IPS-NIHi11 (cell line): ENCODE results near the gene GALNT9.

Experiments used
- DNase-seq: peaks from one replicate; pipeline ENCODE4 v3.0.0; 2012; ENCODE audit warnings: mixed read lengths, low spot score

The GALNT9 gene

DNA sequence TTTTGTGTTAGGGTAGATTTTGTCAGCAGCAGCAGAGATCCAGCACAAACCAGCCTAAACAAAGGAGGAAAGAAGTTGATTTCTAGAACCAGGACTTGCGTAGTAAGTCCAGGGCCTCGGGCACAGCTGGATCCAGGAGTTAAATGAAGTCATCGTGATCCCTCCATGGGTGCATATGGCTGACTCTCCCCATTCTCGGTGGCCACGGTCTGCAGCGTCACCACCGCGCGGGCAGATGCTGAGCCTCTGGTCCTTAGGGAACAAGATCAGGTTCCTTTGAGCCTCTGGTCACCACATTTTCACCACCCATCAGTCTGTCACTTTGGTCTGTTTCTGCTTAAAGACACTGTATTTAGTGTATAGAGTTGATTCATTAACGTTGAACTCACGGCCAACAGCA is 14.8 kb upstream of the GALNT9 start:
- no peak for DNase-seq

DNA sequence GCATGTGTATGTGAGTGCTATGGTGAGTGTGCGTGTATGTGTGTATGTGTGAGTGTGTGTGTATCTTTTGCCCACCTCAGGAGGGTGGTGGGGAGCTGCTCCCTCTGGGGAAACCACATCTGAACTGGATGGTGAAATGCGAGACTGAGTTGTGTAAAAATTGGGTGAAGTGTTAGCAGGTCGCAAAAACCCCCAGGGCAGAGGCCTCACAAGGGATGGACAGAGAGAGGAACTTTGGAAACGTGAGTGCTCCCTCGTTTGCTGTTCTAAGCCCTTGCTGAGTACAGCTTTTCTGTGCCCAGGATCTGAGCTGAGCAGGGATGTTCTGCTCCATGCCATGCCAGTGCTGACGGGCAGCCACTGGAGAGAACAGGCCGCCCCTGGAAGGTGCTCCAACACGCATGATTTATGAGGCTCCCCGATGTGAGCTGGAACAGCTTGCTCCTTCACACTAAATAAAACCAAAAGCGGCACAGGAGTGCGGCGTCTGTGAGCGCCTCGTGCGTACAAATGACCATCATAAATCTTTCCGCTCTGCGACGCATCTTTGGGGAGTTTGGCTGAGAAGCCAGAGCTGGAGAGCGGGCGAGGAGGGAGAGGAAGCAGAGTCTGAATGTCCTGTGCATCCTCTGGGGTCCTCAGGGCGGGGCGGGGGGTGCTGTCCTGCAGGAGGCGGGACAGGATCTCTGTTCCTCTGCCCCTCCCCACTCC is 14.1 kb upstream of the GALNT9 start:
- DNase-seq: no peak

DNA sequence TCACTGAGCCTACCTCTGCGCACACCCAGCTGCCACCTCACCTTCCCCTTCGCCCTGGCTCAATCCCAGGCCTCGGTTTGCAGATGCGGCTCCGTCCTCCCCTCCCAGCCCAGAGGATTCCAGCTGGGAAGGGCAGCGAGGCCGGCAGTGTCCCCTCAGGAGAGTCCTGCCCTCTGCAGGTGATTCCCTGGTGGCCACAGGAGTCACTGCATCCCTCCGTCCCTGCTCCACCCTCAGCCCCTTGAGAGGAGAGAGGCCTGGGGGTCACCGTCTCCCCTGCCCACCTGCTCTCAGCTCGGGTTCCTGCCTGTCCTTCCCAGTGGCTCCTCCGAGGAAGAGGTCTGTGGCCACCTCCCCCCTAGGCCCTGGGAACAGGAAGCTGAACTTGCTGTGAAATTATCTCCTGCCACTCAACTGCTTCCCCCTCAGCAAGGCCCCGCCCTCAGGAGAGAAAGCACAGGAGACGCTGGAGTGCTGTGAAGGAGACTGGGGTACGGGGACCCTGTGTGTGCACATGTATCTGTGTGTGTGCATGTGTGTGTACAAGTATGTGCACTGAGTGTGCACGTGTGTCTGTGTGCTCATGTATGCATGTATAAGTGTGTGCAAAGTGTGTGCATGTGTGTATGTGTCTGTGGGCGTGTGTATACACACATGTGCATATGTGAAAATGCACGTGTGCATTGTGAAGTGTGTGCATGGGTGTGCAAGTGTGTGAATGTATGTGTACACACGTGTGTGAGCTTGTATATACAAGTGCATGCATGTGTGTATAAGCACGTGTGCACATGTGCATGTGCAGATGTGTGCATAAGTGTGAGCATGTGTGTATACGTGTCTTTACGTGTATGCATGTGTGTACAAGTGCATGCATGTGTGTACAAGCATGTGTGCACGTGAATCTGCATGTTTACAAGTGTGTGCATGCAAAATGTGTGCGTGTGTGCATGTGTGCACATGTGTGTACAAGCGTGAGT is 13.2 kb upstream of the GALNT9 start:
- DNase-seq: peak; percentile 83

DNA sequence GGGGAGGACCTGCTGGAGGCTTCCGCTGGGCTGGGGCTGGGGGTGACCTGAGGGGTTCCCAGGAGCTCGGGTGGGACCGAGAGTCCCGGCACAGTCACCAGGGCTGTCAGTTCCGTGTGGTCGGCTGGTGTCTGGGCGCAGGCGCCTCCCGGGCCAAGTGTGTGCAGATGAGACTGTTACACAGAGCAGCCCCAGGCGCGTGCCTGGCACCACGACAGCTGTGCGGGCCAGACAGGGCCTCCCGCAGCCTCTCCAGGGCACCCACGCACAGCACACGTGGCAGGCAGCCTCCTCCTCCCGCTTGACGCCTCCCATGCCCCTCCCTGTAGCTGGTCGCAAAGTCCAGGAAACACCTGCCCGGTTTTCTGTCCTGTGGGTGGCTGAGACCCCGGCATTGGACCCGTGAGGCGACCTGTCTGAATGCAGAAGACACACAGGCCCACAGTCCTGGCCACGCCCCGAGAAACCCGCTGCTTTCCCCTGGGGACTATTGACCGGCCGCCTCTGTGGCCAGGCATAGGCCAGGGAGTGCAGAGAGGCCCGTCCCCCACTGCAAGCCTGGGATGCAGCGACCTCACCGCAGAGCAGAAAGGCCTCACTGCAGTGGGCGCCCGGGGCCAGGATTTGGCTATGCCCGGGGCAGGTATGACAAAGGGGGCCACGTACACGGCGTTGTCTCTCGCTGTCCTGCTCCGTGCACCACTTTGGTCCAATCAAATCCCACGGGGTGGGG is 12.1 kb upstream of the GALNT9 start:
- no peak for DNase-seq

DNA sequence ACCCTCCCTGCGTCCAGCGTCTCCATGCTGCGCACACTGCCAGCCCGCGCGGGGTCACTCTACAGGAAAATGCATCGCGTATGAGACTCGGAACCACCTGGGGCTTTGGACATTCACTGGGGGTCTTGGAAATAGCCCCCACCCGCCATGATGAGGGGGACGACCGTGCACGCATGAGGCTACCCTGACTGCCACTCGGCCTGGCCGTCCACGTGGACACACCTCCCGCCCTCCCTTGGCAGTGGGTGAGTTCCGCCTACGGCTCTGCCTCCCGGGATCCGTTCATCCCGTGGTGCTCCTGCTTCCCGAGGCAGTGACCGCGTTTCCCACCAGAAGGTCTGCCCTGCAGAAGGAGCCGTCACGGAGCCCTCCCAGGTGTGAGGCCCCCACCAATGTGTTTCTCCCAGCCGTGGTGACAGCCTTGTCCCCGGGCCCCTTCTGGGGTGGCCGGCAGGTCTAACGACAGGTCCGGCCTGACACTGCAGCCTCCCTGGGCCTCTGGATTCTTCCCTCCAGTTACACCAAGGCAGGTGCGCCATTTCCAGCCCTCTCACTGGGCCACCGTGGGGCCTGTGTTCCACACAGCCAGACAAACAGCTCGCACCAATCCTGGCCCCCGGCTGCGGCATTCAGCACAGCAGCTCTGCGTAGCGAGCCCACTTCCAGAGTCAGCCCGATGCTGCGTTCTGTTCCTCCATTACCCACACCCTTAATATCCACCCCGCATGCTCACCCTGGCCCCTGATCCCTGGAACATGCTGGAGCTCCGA is 11.1 kb upstream of the GALNT9 start:
- DNase-seq: no peak

DNA sequence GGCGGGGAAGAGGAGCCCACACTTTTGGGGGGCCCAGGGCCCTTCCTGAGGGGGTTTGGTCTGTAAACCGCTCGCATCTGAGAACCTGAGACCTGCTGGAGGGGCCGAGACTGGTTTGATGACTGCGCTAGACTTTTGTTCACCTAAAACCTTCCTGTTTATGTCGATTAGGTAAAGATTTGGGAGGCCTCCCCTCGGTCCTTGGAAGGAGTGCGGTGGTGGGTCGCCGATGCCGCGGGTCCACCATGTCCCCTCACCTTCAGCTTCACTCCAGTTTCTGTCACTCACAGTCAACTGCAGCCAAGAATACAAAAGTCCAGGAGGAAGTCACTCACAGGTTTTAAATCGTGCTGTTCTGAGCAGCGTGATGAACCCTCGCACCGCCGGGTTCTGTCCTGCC is 10.5 kb upstream of the GALNT9 start:
- no peak for DNase-seq

DNA sequence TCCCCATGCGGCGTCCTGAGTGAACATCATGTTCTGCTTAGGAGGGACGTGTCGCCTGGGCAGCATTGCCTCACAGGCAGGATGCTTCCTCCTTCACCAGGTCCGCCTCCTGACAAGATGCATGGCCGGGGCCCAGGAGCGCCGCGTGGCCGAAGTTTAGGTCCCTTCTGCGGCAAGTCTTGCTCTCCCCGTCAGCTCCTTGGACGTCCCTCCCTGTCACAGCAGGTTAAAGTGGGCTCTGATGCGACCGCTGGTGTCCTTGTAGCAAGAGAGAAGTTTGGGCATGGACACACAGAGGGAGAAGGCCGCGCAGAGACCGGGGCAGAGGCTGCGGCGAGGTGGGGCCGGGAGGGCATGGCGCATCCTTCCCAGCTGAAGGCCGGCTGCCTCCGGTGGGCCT is 9.4 kb upstream of the GALNT9 start:
- no peak for DNase-seq

DNA sequence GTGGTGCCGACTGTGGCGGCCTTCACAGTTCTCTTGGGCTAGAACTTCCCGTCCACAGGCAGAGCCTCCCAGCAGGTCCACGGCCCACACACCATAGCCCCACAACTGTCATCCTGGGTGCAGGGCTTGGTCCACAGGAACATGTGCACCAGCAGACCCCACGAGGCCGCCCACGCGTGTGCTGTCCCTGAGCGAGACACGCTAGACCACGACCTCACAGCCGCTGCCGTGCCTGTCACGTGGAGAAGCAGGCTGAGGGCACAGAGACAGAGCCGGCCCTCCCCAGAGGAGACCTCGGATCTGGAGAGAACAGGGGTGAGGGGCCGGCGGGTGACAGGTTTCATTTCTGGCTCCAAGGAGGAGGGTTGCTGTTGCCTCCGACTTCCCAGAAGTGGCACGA is 8.9 kb upstream of the GALNT9 start:
- DNase-seq: no peak

DNA sequence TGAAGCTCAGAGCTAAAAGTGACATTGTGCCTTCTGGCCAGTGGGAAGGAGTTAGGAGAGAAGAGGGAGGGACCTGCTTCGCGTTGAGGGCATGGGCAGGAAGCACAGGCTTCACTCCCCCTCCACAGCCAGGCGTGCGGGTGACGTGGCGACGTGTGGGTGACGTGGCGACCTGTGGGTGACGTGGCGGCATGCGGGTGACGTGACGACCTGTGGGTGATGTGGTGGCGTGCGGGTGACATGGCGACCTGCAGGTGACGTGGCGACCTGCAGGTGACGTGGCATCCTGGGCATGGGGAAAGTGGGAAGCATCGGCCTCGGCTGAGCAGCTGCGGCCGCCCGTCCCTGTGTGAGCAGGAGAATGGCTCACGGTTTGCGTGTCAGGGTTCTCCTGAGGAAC is 8.2 kb upstream of the GALNT9 start:
- DNase-seq: no peak

DNA sequence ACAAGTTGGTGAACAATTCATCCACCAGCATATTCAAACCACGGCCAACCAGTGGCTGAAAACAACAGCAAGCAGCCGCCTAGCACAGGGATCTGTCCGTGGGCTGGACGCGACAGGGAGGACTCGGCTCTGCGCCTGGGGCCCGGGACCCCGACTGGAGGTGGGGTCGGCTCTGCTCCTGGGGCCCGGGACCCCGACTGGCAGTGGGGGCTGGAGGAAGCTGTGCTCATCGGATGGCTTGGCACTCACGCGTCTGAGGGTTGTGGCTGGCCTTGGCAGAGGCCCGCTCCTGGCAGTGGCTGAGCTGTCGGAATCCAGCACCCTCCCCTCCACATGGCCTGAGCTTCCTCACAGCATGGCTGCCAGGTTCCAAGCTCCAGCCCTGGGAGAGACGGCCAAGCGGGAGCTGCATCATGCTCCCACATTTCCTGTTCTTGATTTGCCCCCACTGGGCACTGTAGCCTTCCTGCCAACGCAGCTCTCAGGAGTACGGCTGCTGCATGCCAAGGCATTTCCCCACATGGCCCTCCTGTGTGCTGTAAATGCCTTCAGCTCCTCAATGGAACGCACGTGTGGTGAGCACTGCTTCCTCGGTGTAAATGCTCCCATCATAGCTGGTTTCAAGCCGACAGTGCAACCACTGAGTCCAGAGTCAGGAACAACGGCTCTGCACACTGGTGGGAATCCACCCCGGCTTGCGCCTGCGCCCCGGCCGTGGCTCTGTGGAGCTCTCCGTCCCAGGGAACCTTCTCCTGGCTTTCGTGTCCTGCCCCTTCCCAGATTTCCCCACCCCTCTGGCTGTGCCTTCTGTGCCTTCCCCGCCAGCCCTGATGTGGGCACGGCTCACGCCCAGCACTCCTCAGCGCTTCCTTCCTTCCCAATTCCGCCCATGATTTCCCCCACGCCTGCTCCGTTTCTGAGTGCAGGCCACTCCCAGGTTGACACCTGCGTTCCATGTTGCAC is 7.3 kb upstream of the GALNT9 start:
- DNase-seq: no peak

DNA sequence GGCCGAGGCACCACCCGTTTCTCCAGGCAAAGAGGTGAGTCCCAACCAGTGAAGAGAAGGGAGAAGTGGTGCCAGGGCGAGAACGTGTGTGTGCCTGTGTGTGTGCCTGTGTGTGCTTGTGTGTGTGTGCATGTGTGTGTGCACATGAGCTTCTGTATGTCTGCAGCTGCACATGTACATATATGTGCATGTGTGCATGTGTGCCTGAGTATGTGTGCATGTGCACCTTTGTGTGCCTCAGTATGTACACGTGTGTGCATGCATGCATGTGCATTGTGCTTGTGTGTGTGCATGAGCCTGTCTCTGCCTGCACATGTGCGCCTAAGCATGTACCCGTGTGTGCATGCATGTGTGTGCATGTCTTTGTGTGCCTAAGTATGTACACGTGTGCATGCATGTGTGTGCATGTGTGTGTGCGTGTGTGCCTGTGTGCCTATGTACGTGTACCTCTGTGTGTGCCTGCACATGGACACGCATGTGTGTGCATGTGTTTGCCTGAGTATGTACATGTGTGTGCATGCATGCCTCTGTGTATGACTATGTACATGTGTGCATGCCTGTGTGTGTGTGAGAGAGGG is 5.9 kb upstream of the GALNT9 start:
- DNase-seq: no peak

DNA sequence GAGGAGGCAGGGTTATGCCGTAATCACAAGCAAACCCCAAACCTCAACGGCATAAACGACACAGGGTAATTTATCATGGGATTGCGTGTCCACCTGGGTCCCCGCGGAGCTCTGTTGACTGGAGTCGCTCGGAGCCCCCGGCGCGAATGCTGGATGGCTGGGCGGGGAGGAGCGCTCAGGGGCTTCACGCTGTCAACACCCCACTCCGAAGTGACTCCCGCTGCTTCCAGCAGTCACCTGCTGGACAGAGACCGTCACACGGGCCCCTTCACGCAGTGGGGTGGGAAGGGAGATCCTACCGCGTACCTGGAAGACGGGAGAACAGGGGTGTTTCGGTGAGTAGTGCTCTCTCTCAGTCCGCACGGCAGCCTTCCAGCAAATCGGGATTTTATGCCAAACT is 4.4 kb upstream of the GALNT9 start:
- DNase-seq: no peak

DNA sequence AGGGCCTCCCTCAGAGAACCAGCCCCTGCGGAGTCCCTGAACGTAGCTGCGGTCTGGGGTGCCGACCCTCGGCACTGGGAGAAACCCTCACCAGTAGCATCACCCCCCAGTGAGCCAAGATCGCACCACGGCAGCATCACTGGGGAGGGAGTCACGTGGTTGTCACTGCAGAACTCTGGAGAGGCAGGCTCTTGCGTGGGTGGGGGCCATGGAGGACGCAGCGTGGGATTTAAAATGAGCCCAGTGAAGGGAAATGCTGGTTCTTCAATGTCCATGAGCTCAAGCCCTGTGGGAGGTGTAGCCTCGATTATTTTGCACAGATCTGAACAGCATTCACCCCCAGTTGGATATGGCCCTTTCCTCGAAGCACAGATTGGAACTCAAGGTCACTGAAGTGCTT is 3.9 kb upstream of the GALNT9 start:
- no peak for DNase-seq

DNA sequence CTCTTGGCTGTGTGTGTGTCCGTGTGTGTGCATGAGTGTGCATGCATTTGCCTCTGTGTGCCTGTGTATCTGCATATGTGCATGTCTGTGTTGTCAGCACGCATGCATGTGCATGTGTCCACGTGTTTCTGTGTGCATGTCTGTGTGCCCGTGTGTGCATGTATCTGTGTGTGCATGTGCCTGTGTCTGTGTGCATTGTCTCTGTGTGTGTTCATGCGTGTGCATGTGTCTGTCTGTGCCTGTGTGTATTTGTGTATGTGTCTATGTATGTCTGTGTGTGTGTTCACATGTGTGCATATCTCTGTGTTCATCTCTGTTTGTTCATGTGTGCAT is 1.1 kb upstream of the GALNT9 start:
- no peak for DNase-seq

DNA sequence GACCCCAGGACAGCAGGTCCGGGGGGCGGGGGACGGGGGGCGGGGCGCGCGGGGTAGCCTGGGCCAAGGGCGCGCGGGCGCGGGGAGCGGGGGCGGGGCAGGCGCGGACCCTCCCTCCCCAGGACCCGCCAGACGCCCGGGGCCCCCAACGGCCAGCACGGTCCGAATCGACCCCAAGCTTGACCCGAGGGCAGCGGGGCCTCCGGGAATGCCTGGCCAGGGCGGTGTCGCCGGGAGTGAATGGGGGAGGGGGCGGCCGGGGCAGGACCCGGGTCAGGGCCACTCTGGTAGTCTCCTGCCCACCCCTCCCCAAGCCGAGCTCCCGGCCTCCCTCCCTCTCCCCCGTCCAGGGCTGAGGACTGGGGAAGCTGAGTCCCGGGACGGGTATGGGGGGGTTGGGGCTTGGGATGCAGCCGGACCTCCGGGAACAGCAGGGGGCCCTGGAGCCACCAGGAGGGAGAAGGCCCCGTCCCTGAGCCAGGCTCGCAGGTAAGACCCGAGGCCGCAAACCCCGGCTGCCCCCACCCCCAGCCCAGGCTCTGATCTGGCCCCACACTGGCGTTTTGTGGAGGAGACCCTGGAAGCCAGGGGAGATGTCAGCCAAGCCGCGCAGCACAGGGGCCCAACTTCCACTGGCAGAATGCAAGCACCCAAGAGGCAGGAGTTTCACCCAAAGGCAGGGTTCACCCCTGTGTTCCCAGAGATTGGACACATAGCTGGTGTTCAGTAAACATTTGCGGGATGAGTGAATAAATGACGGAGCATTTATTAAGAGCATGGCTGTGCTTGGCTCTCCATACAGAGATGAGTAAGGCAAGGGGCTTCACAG is 545 bp upstream of the GALNT9 start:
- peak; percentile 63 for DNase-seq

DNA sequence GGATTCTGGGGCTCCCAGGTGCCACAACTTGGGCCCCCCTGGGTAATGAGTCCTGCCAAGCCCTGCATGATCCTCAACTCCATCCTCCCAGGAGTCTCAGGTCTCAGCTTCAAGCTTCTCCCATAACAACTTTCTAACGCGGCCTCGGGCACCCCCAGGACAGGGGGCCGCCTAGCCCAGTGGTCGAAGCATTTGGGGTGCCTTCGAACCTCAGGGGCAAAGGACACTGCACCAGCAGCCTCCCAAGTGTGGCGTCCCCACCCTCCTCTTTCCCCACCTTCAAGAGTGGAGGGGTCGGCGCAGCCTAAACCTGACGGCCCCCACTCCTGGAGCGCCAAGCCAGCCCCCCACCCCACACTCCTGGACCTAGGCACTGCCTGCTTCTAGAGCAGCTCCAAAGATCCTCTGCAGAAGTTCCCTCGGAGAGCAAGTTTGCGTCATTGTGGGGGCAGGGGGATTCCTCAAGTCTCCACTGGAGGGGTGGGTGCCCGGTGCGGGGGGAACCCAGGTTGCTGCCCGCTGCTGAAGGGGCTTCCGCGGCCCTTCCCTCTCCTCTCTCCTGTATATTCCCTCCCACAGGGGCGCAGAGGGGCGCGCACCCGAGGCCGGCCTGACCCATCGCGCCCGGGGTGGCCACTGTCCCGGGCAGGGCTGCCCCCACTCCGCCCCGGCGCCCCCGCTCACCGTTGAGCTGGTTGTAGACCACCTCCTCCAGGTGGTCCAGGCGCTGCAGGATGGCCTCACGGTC is 933 bp downstream of the GALNT9 start:
- DNase-seq: no peak

DNA sequence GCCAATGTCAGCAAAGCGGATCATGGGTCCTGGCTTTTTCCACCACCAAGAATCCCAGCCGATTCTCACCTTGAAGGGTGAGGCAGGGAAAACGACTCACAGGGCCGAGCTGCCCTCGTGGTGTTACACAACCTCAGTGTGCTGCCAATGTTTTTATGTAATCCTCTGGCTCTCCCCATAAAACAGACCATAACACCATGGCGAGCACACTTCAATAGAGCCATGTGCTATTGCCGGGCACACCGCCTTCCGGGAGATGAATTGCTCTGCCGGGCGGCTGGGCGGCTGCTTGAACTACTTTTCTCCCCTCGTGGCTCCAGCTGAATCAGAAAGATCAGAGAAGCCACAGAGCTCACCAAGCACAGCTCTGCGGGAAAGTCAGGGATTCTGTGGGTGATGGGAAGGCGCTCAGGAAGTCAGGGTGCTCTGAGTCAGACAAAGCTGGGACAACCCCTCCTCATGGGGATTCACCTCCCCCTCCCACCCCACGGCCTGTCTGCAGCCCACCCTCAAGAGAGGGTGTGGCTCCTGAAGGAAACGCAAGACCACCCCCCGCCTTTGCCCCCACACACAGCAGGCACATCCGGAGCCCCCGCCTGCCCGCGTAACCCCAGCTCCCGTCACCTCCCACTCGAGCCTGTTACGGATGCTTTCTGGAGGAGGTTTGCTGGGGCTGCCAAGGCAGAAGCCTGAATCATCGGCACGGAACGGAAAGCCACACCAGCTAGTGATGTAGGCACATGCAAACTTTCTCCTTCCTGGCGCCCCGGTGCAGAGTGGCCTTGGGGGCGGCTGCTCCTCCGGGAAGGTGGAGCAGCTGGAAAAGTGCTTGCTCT is 1.8 kb downstream of the GALNT9 start:
- DNase-seq: no peak

DNA sequence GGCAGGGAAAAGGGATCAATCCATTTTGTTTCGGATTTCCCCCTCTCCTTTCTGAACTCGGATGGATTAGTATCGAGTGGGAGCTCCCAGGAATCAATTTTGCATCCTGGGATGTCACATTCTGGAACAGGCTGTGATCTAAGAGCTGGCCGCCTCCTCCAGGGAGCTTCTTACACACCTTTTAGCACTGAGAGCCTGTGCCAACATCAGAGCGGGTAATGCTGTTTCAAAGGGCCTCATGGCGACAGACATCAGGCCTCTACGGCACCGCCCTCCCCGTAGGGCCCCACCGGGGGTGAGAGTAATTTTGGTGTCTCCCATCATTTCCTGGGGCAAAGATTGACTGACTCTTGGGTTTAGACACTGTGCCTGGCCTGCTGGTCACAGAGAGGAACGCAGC is 2.7 kb downstream of the GALNT9 start:
- DNase-seq: no peak
